Brain microvascular endothelial cell (primary cell): Measurements from ENCODE around the gene HMGXB3.

Experiments
- DNase-seq: peaks from one replicate; pipeline ENCODE4 v3.0.0-alpha.2; 2020
- H3K27ac ChIP-seq: fragments of 250-450 bp; sonication (Bioruptor Pico); 2 replicates; pipeline ENCODE4 v1.5.1; 2020; ENCODE audit warnings: mild to moderate bottlenecking, moderate library complexity
- H3K27me3 ChIP-seq: fragments of 250-450 bp; sonication (Bioruptor Pico); replicated peaks from 2 replicates; pipeline ENCODE4 v1.5.1; 2020; ENCODE audit warnings: mild to moderate bottlenecking
- H3K36me3 ChIP-seq: fragments of 250-450 bp; sonication (Bioruptor Pico); replicated peaks from 2 replicates; pipeline ENCODE4 v1.5.1; 2020; ENCODE audit warnings: mild to moderate bottlenecking
- H3K4me3 ChIP-seq: 2 replicates; pipeline ENCODE4 v1.5.1; 2011; ENCODE audit warnings: low read depth, mild to moderate bottlenecking, control low read depth, low read length, moderate library complexity
- in situ Hi-C: cut with HindIII; loops from 2 replicates; pipeline ENCODE4 v1.10.0; 2017; ENCODE audit warnings: low sequenced_read_pairs, low pct_ligation_motif_present
- TF ChIP-seq, protein P1 (sequence below): IDR thresholded peaks from 2 replicates; pipeline ENCODE4 v1.5.1; 2011; ENCODE audit warnings: low read depth, mild to moderate bottlenecking, moderate library complexity, low read length, control low read depth, inconsistent platforms; ENCODE audit errors: missing control alignments

Gene HMGXB3

DNA sequence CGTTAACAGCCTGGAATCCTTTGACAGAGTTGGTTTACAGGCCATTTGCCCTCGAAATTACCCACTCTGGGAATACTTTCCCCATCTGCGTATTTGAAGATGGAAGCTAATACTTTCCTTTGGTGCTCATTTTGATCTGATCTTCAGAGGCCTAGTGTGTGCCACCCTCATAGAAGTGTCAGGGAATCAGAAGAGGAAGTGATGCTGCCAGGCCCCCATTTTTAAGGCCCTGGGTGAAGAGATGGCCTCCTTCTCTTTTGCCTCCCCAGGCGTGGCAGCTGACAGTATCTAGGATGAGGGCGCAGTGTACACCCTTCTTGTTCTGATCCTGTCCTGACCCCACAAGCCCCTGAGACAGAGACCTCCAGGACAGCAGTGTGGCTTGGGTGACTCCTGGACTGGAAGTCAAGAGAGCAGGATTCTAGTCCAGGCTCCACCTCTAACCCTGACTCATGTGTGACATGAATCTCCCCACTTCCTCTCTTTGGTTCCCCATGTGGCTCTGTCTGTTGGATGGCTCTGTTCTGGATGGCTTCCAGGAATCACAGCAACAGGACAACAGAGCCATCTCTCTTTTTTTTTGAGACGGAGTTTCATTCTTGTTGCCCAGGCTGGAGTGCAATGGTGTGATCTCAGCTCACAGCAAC, 58.1 kb downstream of the HMGXB3 start:
- H3K27me3 ChIP-seq = no peaks in the 10 kb centered on the region

GRCh38 chr5:150059623-150060022, 59.1 kb downstream of the HMGXB3 start:
- H3K27ac ChIP-seq = no peak overlapping the region
- no peaks in the 10 kb centered on the region for H3K27me3 ChIP-seq
- no peak overlapping the region for H3K4me3 ChIP-seq
- in situ Hi-C loops = no loop called here
- DNase-seq = no peak
- peaks cover 5% of the 10 kb centered on the region for H3K36me3 ChIP-seq
- TF ChIP-seq, protein P1, sequence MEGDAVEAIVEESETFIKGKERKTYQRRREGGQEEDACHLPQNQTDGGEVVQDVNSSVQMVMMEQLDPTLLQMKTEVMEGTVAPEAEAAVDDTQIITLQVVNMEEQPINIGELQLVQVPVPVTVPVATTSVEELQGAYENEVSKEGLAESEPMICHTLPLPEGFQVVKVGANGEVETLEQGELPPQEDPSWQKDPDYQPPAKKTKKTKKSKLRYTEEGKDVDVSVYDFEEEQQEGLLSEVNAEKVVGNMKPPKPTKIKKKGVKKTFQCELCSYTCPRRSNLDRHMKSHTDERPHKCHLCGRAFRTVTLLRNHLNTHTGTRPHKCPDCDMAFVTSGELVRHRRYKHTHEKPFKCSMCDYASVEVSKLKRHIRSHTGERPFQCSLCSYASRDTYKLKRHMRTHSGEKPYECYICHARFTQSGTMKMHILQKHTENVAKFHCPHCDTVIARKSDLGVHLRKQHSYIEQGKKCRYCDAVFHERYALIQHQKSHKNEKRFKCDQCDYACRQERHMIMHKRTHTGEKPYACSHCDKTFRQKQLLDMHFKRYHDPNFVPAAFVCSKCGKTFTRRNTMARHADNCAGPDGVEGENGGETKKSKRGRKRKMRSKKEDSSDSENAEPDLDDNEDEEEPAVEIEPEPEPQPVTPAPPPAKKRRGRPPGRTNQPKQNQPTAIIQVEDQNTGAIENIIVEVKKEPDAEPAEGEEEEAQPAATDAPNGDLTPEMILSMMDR = no peak

More for the DNA sequence above, 58.1 kb downstream of the HMGXB3 start:
- TF ChIP-seq, protein P1 = no peak
- peaks cover 14% of the 10 kb centered on the region for H3K36me3 ChIP-seq
- in situ Hi-C loops = no loop called here
- H3K27ac ChIP-seq = no peak overlapping the region
- H3K4me3 ChIP-seq = no peak overlapping the region
- DNase-seq = peak; percentile 76

- Histone ChIP-seq H3K4me3 (no peak overlapping the region), H3K27me3 (no peaks in the 10 kb centered on the region), H3K27ac (no peak overlapping the region), H3K36me3 (peaks cover under 1% of the 10 kb centered on the region)
- in situ Hi-C loops = no loop called here
- no peak for DNase-seq
- TF ChIP-seq, protein P1 = no peak
Observed at GRCh38 chr5:150060471-150060870, 59.9 kb downstream of the HMGXB3 start.

DNA sequence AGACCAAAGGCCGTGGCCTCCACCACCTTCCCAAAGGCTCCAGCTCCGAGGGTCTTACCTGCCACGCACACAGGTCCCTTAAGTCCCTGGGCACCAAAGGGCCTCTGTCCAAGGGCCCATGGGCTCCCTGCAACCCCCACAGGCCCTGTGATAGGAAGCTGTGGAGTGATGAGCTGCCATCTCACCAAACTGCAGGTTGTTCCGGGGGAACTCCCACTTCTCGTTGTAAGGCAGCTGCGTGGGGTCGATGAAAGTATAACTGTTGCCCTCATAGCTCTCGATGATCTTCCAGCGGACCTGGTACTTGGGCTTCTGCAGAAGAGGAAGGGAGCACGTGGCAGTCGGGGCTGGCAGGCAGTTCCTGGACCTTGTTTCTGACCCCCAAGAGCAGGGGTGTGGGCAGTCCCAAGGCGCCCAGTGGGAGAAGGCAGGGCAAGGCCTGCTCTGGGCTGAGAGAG, 61.0 kb downstream of the HMGXB3 start:
- Histone ChIP-seq H3K4me3 (no peak overlapping the region), H3K27ac (no peak overlapping the region), H3K36me3 (no peaks in the 10 kb centered on the region), H3K27me3 (no peaks in the 10 kb centered on the region)
- TF ChIP-seq, protein P1 = no peak
- in situ Hi-C loops = no loop called here
- no peak for DNase-seq

DNA sequence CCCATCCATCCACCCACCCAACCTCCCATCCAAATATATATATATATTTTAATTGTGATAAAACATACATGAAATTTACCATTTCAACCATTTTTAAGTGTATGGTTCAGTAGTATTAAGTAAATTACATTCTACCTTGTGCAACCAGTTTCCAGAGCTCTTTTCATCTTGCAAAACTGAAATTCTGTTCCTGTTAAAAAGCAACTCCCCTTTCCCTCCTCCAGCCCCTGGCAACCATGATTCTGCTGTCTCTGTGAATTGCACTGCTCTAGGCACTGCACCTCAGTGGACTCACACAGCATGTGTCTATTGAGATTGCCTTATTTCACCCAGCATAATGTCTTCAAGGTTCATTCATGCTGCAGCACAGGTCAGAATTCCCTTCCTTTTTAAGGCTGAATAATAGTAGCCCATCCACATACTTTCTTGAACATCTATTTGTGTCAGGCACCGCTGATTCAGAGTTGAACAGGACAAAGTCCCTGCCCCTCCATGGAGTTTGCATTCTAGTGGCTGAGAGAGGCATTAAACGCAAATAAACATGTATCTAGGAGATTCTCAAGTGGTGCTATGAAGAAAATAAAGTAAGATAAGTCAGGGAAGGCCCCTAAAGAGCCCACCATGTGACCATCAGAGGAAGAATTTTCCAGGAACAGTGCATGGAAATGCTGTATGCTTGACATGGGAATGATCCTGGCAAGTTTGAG, 61.8 kb downstream of the HMGXB3 start:
- Histone ChIP-seq H3K27ac (no peak overlapping the region), H3K36me3 (no peaks in the 10 kb centered on the region), H3K4me3 (no peak overlapping the region), H3K27me3 (no peaks in the 10 kb centered on the region)
- TF ChIP-seq, protein P1 = peak; percentile 9
- DNase-seq = no peak
- in situ Hi-C loops = no loop called here
